A549 (cell line): ENCODE data around the gene CACNB1. TPM values are rescaled to one million over a fixed set of nuclear protein-coding genes. Genes with fewer than 3 reads are reported as not detected.

Experiments
- ATAC-seq, 2 experiments: fragments of 200-7000 bp in 1 of 2; fragments of >200 bp in 1 of 2; cut with Nextera tagmentation in 1 of 2; cut with Tn5 transposase in 1 of 2; 3 replicates each; pipeline versions ENCODE4 v1.8.0 to v1.9.1; 2018 to 2020; ENCODE audit warnings: mild to moderate bottlenecking in 1 of 2, moderate library complexity in 1 of 2
- CTCF ChIA-PET: fragments of 300-600 bp; sonication (Branson Sonifier 250); formaldehyde crosslinking; extraction: SDS; loops from one replicate; lab custom pipeline; 2021; ENCODE audit warnings: antibody characterized with exemption, inconsistent platforms; lab: Yijun Ruan, JAX
- POLR2A ChIA-PET: fragments of 350-600 bp; formaldehyde crosslinking; extraction: SDS; loops from one replicate; lab custom pipeline; 2021; ENCODE audit warnings: antibody characterized with exemption, inconsistent platforms; lab: Yijun Ruan, JAX
- DNase-seq, 2 experiments: peaks; one replicate each; pipeline versions ENCODE4 v3.0.0 to v3.0.0-alpha.2; 2011 to 2016; ENCODE audit warnings: low read depth in 1 of 2, low spot score in 1 of 2
- FAIRE-seq: peaks from 2 replicates; lab custom pipeline; 2011; peaks lifted over from hg19 to GRCh38; lab: Jason Lieb, UNC
- H3K27ac ChIP-seq, 2 experiments: fragments of >200 bp; sonication (Bioruptor Twin); formaldehyde crosslinking; 3 replicates each; pipeline ENCODE4 v1.5.1; 2016 to 2017
- H3K4me1 ChIP-seq: fragments of >200 bp; sonication (Bioruptor Twin); formaldehyde crosslinking; 3 replicates; pipeline ENCODE4 v1.6.1; 2016
- H3K4me2 ChIP-seq: fragments of >200 bp; sonication (Bioruptor Twin); formaldehyde crosslinking; 3 replicates; pipeline ENCODE4 v1.6.1; 2016
- H3K4me3 ChIP-seq: fragments of >200 bp; sonication (Bioruptor Twin); formaldehyde crosslinking; 3 replicates; pipeline ENCODE4 v1.5.1; 2016
- H3K9me3 ChIP-seq: fragments of >200 bp; sonication (Bioruptor Twin); formaldehyde crosslinking; 3 replicates; pipeline ENCODE4 v1.6.1; 2016
- CHD4 ChIP-seq: fragments of 200-600 bp; sonication (generic); IDR thresholded peaks from 2 replicates; pipeline ENCODE4 v1.6.1; 2016; ENCODE audit warnings: antibody characterized with exemption, mild to moderate bottlenecking, borderline replicate concordance
- HOXB13 ChIP-seq: fragments of 250-450 bp; sonication (Bioruptor Pico); IDR thresholded peaks from 2 replicates; pipeline ENCODE4 v1.5.0; 2020; ENCODE audit warnings: low read depth, mild to moderate bottlenecking, moderate library complexity
- KDM5A ChIP-seq: fragments of 200-600 bp; sonication (generic); IDR thresholded peaks from 2 replicates; pipeline ENCODE4 v1.6.1; 2016; ENCODE audit warnings: antibody characterized with exemption, mild to moderate bottlenecking
- NFE2L2 ChIP-seq: fragments of 150-350 bp; conservative IDR thresholded peaks from 2 replicates; pipeline ENCODE4 v1.6.1; 2014; ENCODE audit warnings: low read length
- NR3C1 ChIP-seq: fragments of >200 bp; sonication (Bioruptor Twin); formaldehyde crosslinking; IDR thresholded peaks from 3 replicates; pipeline ENCODE4 v1.6.1; 2017
- RAD21 ChIP-seq, 2 experiments: fragments of >200 bp in 1 of 2; sonication (Bioruptor Twin) in 1 of 2; formaldehyde crosslinking in 1 of 2; IDR thresholded peaks in 1 of 2; conservative IDR thresholded peaks in 1 of 2; 2 replicates in 1 of 2; 3 replicates in 1 of 2; pipeline ENCODE4 v1.6.1; 2012 to 2018; ENCODE audit warnings: inconsistent platforms in 1 of 2
- RARB ChIP-seq: fragments of 250-450 bp; sonication (Bioruptor Pico); IDR thresholded peaks from 2 replicates; pipeline ENCODE4 v1.8.0; 2021; ENCODE audit warnings: mild to moderate bottlenecking, moderate library complexity
- SMC3 ChIP-seq: fragments of >200 bp; sonication (Bioruptor Twin); formaldehyde crosslinking; IDR thresholded peaks from 3 replicates; pipeline ENCODE4 v1.6.1; 2018; ENCODE audit warnings: inconsistent platforms
- TFCP2L1 ChIP-seq: fragments of 250-450 bp; sonication (Bioruptor Pico); IDR thresholded peaks from 2 replicates; pipeline ENCODE4 v1.5.0; 2021; ENCODE audit warnings: mild to moderate bottlenecking
- whole genome bisulfite sequencing: methylation state at CpG from one replicate; pipeline ENCODE4 v1.1.6; 2017; ENCODE audit errors: missing lambda C conversion rate; 5-methylcytosine and 5-hydroxymethylcytosine counted together
- polyA plus RNA-seq, 4 experiments: library from polyadenylated mRNA; depleted of rRNA in 3 of 4; stranded (reverse); fragments of >200 nt; fragmentation: RNase III in 1 of 4; extraction: RNeasy Plus Mini Kit Qiagen cat#74134 plus additional on column Dnase treatment in 1 of 4; gene quantifications; 2 replicates in 3 of 4; 3 replicates in 1 of 4; pipeline ENCODE4 v1.2.3, GENCODE V29; 2011 to 2017
- TF ChIP-seq, protein P1 (sequence below): fragments of 250-450 bp; sonication (Bioruptor Pico); IDR thresholded peaks from 2 replicates; pipeline ENCODE4 v1.5.0; 2021; ENCODE audit warnings: mild to moderate bottlenecking, moderate library complexity, borderline replicate concordance
- TF ChIP-seq, protein P2 (sequence below): fragments of 200-600 bp; sonication (generic); IDR thresholded peaks from 2 replicates; pipeline ENCODE4 v1.6.1; 2016; ENCODE audit warnings: antibody characterized with exemption, mild to moderate bottlenecking, moderate library complexity
- TF ChIP-seq, protein P3 (sequence below): fragments of 450-650 bp; IDR thresholded peaks from 2 replicates; pipeline ENCODE4 v1.6.1; 2014; ENCODE audit warnings: antibody characterized with exemption
- TF ChIP-seq, protein P4 (sequence below): fragments of >200 bp; sonication (Bioruptor Twin); formaldehyde crosslinking; IDR thresholded peaks from 3 replicates; pipeline ENCODE4 v1.5.1; 2016
- TF ChIP-seq, protein P5 (sequence below): fragments of >200 bp; sonication (Bioruptor Twin); formaldehyde crosslinking; IDR thresholded peaks from 2 replicates; pipeline ENCODE4 v1.6.1; 2016

The CACNB1 gene
- polyA plus RNA-seq, 2 of the 4 experiments (the other 2 are of a cell fraction), result 3.6 to 3.9 TPM

DNA sequence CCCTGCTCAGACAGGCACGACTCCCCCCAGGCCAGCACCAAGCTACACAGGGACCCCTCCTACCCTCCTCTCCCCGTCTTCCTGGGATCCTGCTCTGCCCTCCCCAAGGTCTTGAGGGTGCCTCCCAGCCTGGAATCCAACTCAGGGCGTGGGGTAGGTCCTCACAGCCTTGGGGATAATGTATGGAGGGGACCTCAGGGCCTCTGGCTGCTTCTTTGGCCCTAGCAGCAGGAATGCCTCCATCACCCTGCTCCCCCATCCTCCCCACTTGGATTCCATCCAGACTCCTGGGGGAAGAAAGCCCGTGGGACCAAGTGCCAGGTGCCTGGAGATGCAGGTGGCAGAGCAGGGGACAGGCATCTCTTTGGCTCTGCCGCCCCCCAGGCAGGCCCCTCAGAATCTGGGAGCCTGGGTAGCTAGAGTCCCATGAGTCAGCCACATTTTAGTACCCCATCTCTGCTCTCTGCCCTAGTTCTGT lies 39.0 kb upstream of the CACNB1 start:
- DNase-seq (no peak), ATAC-seq (peak; percentile 5 to 7; a peak in 4 of 6 replicates), FAIRE-seq (no peak)
- WGBS, result 68% methylated on average over 5 of the region's 5 CpGs
- Histone ChIP-seq H3K9me3 (no peaks in the 10 kb centered on the region), H3K4me3 (no peak overlapping the region), H3K27ac (peak overlapping the region; percentile 45 to 61; a peak in 4 of 6 replicates), H3K4me2 (no peak overlapping the region), H3K4me1 (peaks cover 44% of the 10 kb centered on the region)
- ChIA-PET CTCF (interaction anchor here (0.6 to 21.6 kb wide), 22 partner anchors 10 to 1023 kb away, joined by 3 to 1140 read pairs (median 4); partner anchors contain the start of genes ARL5C, CACNB1, PLXDC1 and RPL19), POLR2A (interaction anchor here (0.6 to 1.3 kb wide), 3 partner anchors 33 to 134 kb away, joined by 3 to 7 read pairs (median 4); partner anchors contain the start of gene RPL19)
- TF ChIP-seq, protein P1, sequence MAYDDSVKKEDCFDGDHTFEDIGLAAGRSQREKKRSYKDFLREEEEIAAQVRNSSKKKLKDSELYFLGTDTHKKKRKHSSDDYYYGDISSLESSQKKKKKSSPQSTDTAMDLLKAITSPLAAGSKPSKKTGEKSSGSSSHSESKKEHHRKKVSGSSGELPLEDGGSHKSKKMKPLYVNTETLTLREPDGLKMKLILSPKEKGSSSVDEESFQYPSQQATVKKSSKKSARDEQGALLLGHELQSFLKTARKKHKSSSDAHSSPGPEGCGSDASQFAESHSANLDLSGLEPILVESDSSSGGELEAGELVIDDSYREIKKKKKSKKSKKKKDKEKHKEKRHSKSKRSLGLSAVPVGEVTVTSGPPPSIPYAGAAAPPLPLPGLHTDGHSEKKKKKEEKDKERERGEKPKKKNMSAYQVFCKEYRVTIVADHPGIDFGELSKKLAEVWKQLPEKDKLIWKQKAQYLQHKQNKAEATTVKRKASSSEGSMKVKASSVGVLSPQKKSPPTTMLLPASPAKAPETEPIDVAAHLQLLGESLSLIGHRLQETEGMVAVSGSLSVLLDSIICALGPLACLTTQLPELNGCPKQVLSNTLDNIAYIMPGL, result no peak
- TF ChIP-seq KDM5A (no peak), RARB (CRISPR knock-in tag) (no peak)
- TF ChIP-seq, protein P2, sequence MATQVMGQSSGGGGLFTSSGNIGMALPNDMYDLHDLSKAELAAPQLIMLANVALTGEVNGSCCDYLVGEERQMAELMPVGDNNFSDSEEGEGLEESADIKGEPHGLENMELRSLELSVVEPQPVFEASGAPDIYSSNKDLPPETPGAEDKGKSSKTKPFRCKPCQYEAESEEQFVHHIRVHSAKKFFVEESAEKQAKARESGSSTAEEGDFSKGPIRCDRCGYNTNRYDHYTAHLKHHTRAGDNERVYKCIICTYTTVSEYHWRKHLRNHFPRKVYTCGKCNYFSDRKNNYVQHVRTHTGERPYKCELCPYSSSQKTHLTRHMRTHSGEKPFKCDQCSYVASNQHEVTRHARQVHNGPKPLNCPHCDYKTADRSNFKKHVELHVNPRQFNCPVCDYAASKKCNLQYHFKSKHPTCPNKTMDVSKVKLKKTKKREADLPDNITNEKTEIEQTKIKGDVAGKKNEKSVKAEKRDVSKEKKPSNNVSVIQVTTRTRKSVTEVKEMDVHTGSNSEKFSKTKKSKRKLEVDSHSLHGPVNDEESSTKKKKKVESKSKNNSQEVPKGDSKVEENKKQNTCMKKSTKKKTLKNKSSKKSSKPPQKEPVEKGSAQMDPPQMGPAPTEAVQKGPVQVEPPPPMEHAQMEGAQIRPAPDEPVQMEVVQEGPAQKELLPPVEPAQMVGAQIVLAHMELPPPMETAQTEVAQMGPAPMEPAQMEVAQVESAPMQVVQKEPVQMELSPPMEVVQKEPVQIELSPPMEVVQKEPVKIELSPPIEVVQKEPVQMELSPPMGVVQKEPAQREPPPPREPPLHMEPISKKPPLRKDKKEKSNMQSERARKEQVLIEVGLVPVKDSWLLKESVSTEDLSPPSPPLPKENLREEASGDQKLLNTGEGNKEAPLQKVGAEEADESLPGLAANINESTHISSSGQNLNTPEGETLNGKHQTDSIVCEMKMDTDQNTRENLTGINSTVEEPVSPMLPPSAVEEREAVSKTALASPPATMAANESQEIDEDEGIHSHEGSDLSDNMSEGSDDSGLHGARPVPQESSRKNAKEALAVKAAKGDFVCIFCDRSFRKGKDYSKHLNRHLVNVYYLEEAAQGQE, result no peak
- TF ChIP-seq, protein P3, sequence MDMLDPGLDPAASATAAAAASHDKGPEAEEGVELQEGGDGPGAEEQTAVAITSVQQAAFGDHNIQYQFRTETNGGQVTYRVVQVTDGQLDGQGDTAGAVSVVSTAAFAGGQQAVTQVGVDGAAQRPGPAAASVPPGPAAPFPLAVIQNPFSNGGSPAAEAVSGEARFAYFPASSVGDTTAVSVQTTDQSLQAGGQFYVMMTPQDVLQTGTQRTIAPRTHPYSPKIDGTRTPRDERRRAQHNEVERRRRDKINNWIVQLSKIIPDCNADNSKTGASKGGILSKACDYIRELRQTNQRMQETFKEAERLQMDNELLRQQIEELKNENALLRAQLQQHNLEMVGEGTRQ, result no peak

DNA sequence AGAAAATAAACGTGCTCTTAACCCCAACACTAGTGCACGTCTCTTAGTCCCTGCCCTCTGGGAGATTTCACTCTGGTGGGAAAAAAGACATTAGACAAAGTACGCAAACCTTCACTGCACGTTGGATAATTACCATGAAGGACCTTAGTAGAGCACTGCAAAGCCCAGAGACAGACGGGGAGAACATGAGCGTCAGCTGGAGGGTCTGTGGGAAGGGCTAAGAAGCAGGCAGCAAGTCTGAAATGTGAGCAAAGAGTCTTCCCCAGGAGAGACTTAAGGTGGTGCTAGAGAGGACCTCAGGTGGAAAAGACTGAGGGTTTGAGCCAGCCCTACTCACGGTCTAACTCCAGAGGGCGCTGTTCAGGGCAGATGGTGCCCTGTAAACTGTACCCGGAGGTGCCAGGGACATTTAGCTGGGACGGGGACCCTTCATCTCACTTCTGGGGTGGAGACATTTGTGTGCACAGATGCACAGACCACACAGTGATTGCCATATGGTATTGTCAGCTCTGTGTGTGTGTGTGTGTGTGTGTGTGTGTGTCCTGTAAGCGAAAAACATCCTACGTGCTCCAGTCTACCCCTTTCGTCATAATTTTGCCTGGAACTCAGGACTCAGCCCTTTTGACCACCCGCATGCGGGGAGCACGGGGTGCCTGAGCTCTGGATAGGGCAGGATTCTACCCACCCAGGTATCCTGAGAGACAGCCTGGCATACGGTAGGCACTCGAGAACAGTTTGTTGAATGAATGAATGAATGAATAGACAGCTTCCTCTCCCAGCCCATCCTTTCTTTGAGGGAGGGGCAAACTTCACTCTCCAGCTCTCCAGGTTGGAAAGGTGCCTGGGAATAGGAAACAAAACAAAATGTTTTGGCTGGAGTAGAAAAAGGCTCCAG lies 38.3 kb upstream of the CACNB1 start:
- no peak overlapping the region for H3K4me2 ChIP-seq
- H3K27ac ChIP-seq, result peak overlapping the region; percentile 45 to 61; a peak in 3 of 6 replicates
- 43% methylated on average over 18 of the region's 18 CpGs for WGBS
- peak; percentile 89 to 92 for DNase-seq
- H3K9me3 ChIP-seq, result no peaks in the 10 kb centered on the region
- CTCF ChIA-PET, result interaction anchor here (0.6 to 21.6 kb wide), 26 partner anchors 9 to 1024 kb away, joined by 3 to 1140 read pairs (median 4); partner anchors contain the start of genes ARL5C, CACNB1, PLXDC1 and RPL19
- H3K4me1 ChIP-seq, result peaks cover 48% of the 10 kb centered on the region
- no peak for FAIRE-seq
- no peak overlapping the region for H3K4me3 ChIP-seq
- TF ChIP-seq SMC3, result peak; percentile 42; the same call in 1 of the 3 replicates
- no peak for TF ChIP-seq NFE2L2
- 0 out of 2 replicates have a peak, but pooled peaks have one; percentile 32 for TF ChIP-seq HOXB13 (CRISPR knock-in tag)
- peak; percentile 22 to 31; a peak in 1 of 5 replicates for TF ChIP-seq RAD21 (conservative IDR thresholded peaks at IDR 0.05 in 1 of 2, IDR thresholded peaks at IDR 0.05 in 1 of 2)
- TF ChIP-seq TFCP2L1 (CRISPR knock-in tag), result 0 out of 2 replicates have a peak, but pooled peaks have one; percentile 45
- TF ChIP-seq CHD4, result no peak
- TF ChIP-seq, protein P4, sequence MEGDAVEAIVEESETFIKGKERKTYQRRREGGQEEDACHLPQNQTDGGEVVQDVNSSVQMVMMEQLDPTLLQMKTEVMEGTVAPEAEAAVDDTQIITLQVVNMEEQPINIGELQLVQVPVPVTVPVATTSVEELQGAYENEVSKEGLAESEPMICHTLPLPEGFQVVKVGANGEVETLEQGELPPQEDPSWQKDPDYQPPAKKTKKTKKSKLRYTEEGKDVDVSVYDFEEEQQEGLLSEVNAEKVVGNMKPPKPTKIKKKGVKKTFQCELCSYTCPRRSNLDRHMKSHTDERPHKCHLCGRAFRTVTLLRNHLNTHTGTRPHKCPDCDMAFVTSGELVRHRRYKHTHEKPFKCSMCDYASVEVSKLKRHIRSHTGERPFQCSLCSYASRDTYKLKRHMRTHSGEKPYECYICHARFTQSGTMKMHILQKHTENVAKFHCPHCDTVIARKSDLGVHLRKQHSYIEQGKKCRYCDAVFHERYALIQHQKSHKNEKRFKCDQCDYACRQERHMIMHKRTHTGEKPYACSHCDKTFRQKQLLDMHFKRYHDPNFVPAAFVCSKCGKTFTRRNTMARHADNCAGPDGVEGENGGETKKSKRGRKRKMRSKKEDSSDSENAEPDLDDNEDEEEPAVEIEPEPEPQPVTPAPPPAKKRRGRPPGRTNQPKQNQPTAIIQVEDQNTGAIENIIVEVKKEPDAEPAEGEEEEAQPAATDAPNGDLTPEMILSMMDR, result peak; percentile 93
- TF ChIP-seq NR3C1, result no peak
- TF ChIP-seq KDM5A, result no peak
- TF ChIP-seq, protein P5, sequence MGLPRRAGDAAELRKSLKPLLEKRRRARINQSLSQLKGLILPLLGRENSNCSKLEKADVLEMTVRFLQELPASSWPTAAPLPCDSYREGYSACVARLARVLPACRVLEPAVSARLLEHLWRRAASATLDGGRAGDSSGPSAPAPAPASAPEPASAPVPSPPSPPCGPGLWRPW, result no peak
- POLR2A ChIA-PET, result interaction anchor here (0.6 to 1.3 kb wide), 4 partner anchors 12 to 135 kb away, joined by 3 to 7 read pairs (median 4); partner anchors contain the start of gene RPL19
- ATAC-seq, result peak; percentile 68 to 85
